Measurements from ENCODE around the gene MKX. TPM values are rescaled to one million over a fixed set of nuclear protein-coding genes. Genes with fewer than 3 reads are reported as not detected.

The MKX gene
- polyA plus RNA-seq, 1 donor: 0.40 TPM

GRCh38 chr10:27717224-27717623 is 28.4 kb downstream of the MKX start:
- WGBS (ENCODE audit: insufficient coverage, low lambda C conversion rate): 70% methylated on average over 2 of the region's 3 CpGs
- H3K4me1 ChIP-seq (ENCODE audit: control insufficient read depth, insufficient read depth, low read length): no peaks in the 10 kb centered on the region
- no peak for DNase-seq
- H3K4me3 ChIP-seq (ENCODE audit: low read length): no peak overlapping the region
- no peaks in the 10 kb centered on the region for H3K9me3 ChIP-seq (ENCODE audit: control insufficient read depth, low read depth, low read length)
- no peaks in the 10 kb centered on the region for H3K36me3 ChIP-seq (ENCODE audit: control insufficient read depth, insufficient read depth, low read length)
- no peak overlapping the region for H3K27ac ChIP-seq (ENCODE audit: low read length)
- no peaks in the 10 kb centered on the region for H3K27me3 ChIP-seq (ENCODE audit: control insufficient read depth, insufficient read depth, low read length)

- Histone ChIP-seq H3K9me3 (ENCODE audit: control insufficient read depth, low read depth, low read length) (no peaks in the 10 kb centered on the region), H3K27me3 (ENCODE audit: control insufficient read depth, insufficient read depth, low read length) (no peaks in the 10 kb centered on the region), H3K36me3 (ENCODE audit: control insufficient read depth, insufficient read depth, low read length) (no peaks in the 10 kb centered on the region), H3K27ac (ENCODE audit: low read length) (no peak overlapping the region), H3K4me3 (ENCODE audit: low read length) (no peak overlapping the region), H3K4me1 (ENCODE audit: control insufficient read depth, insufficient read depth, low read length) (no peaks in the 10 kb centered on the region)
- 63% methylated on average over 2 of the region's 5 CpGs for WGBS (ENCODE audit: insufficient coverage, low lambda C conversion rate)
- no peak for DNase-seq
Measured at GRCh38 chr10:27716521-27716920, 29.1 kb downstream of the MKX start.

GRCh38 chr10:27715505-27715904 is 30.1 kb downstream of the MKX start:
- no peaks in the 10 kb centered on the region for H3K27me3 ChIP-seq (ENCODE audit: control insufficient read depth, insufficient read depth, low read length)
- no peak overlapping the region for H3K4me3 ChIP-seq (ENCODE audit: low read length)
- no peak overlapping the region for H3K27ac ChIP-seq (ENCODE audit: low read length)
- H3K4me1 ChIP-seq (ENCODE audit: control insufficient read depth, insufficient read depth, low read length): no peaks in the 10 kb centered on the region
- 100% methylated on average over 1 of the region's 3 CpGs for WGBS (ENCODE audit: insufficient coverage, low lambda C conversion rate)
- H3K9me3 ChIP-seq (ENCODE audit: control insufficient read depth, low read depth, low read length): no peaks in the 10 kb centered on the region
- no peaks in the 10 kb centered on the region for H3K36me3 ChIP-seq (ENCODE audit: control insufficient read depth, insufficient read depth, low read length)
- DNase-seq: no peak

GRCh38 chr10:27714349-27714748 is 31.3 kb downstream of the MKX start:
- Histone ChIP-seq H3K27ac (ENCODE audit: low read length) (no peak overlapping the region), H3K27me3 (ENCODE audit: control insufficient read depth, insufficient read depth, low read length) (no peaks in the 10 kb centered on the region), H3K4me3 (ENCODE audit: low read length) (no peak overlapping the region), H3K36me3 (ENCODE audit: control insufficient read depth, insufficient read depth, low read length) (no peaks in the 10 kb centered on the region), H3K9me3 (ENCODE audit: control insufficient read depth, low read depth, low read length) (no peaks in the 10 kb centered on the region), H3K4me1 (ENCODE audit: control insufficient read depth, insufficient read depth, low read length) (no peaks in the 10 kb centered on the region)
- DNase-seq: no peak
- WGBS (ENCODE audit: insufficient coverage, low lambda C conversion rate): 88% methylated on average over 4 of the region's 4 CpGs

- H3K9me3 ChIP-seq (ENCODE audit: control insufficient read depth, low read depth, low read length): no peaks in the 10 kb centered on the region
- no peak overlapping the region for H3K4me3 ChIP-seq (ENCODE audit: low read length)
- H3K27me3 ChIP-seq (ENCODE audit: control insufficient read depth, insufficient read depth, low read length): no peaks in the 10 kb centered on the region
- no peak for DNase-seq
- H3K36me3 ChIP-seq (ENCODE audit: control insufficient read depth, insufficient read depth, low read length): no peaks in the 10 kb centered on the region
- WGBS (ENCODE audit: insufficient coverage, low lambda C conversion rate): 100% methylated on average over 1 of the region's 3 CpGs
- no peaks in the 10 kb centered on the region for H3K4me1 ChIP-seq (ENCODE audit: control insufficient read depth, insufficient read depth, low read length)
- H3K27ac ChIP-seq (ENCODE audit: low read length): no peak overlapping the region
Measured at GRCh38 chr10:27713941-27714340, 31.7 kb downstream of the MKX start.

- Histone ChIP-seq H3K4me3 (ENCODE audit: low read length) (no peak overlapping the region), H3K36me3 (ENCODE audit: control insufficient read depth, insufficient read depth, low read length) (no peaks in the 10 kb centered on the region), H3K4me1 (ENCODE audit: control insufficient read depth, insufficient read depth, low read length) (no peaks in the 10 kb centered on the region), H3K9me3 (ENCODE audit: control insufficient read depth, low read depth, low read length) (no peaks in the 10 kb centered on the region), H3K27me3 (ENCODE audit: control insufficient read depth, insufficient read depth, low read length) (no peaks in the 10 kb centered on the region), H3K27ac (ENCODE audit: low read length) (no peak overlapping the region)
- DNase-seq: no peak
Measured at GRCh38 chr10:27710014-27710413, 35.6 kb downstream of the MKX start.

- Histone ChIP-seq H3K27ac (ENCODE audit: low read length) (no peak overlapping the region), H3K27me3 (ENCODE audit: control insufficient read depth, insufficient read depth, low read length) (no peaks in the 10 kb centered on the region), H3K4me1 (ENCODE audit: control insufficient read depth, insufficient read depth, low read length) (no peaks in the 10 kb centered on the region), H3K36me3 (ENCODE audit: control insufficient read depth, insufficient read depth, low read length) (no peaks in the 10 kb centered on the region), H3K9me3 (ENCODE audit: control insufficient read depth, low read depth, low read length) (no peaks in the 10 kb centered on the region), H3K4me3 (ENCODE audit: low read length) (no peak overlapping the region)
- no CpG with 5 or more reads among the region's 3 CpGs for WGBS (ENCODE audit: insufficient coverage, low lambda C conversion rate)
- no peak for DNase-seq
Measured at GRCh38 chr10:27709304-27709703, 36.3 kb downstream of the MKX start.

- Histone ChIP-seq H3K27ac (ENCODE audit: low read length) (no peak overlapping the region), H3K27me3 (ENCODE audit: control insufficient read depth, insufficient read depth, low read length) (no peaks in the 10 kb centered on the region), H3K4me3 (ENCODE audit: low read length) (no peak overlapping the region), H3K9me3 (ENCODE audit: control insufficient read depth, low read depth, low read length) (no peaks in the 10 kb centered on the region), H3K36me3 (ENCODE audit: control insufficient read depth, insufficient read depth, low read length) (no peaks in the 10 kb centered on the region), H3K4me1 (ENCODE audit: control insufficient read depth, insufficient read depth, low read length) (no peaks in the 10 kb centered on the region)
- no peak for DNase-seq
- WGBS (ENCODE audit: insufficient coverage, low lambda C conversion rate): no CpG with 5 or more reads among the region's 3 CpGs
Measured at GRCh38 chr10:27701938-27702537, 43.6 kb downstream of the MKX start.

GRCh38 chr10:27699776-27700175 is 45.8 kb downstream of the MKX start:
- Histone ChIP-seq H3K4me1 (ENCODE audit: control insufficient read depth, insufficient read depth, low read length) (no peaks in the 10 kb centered on the region), H3K36me3 (ENCODE audit: control insufficient read depth, insufficient read depth, low read length) (no peaks in the 10 kb centered on the region), H3K27ac (ENCODE audit: low read length) (no peak overlapping the region), H3K27me3 (ENCODE audit: control insufficient read depth, insufficient read depth, low read length) (no peaks in the 10 kb centered on the region), H3K9me3 (ENCODE audit: control insufficient read depth, low read depth, low read length) (no peaks in the 10 kb centered on the region), H3K4me3 (ENCODE audit: low read length) (no peak overlapping the region)
- WGBS (ENCODE audit: insufficient coverage, low lambda C conversion rate): no CpG with 5 or more reads among the region's 2 CpGs
- no peak for DNase-seq

- Histone ChIP-seq H3K27me3 (ENCODE audit: control insufficient read depth, insufficient read depth, low read length) (no peaks in the 10 kb centered on the region), H3K9me3 (ENCODE audit: control insufficient read depth, low read depth, low read length) (no peaks in the 10 kb centered on the region), H3K36me3 (ENCODE audit: control insufficient read depth, insufficient read depth, low read length) (no peaks in the 10 kb centered on the region), H3K4me3 (ENCODE audit: low read length) (no peak overlapping the region), H3K27ac (ENCODE audit: low read length) (no peak overlapping the region), H3K4me1 (ENCODE audit: control insufficient read depth, insufficient read depth, low read length) (no peaks in the 10 kb centered on the region)
- WGBS (ENCODE audit: insufficient coverage, low lambda C conversion rate): 100% methylated on average over 1 of the region's 2 CpGs
- no peak for DNase-seq
Measured at GRCh38 chr10:27698961-27699360, 46.7 kb downstream of the MKX start.

GRCh38 chr10:27696466-27696865 is 49.2 kb downstream of the MKX start:
- WGBS (ENCODE audit: insufficient coverage, low lambda C conversion rate): 88% methylated on average over 1 of the region's 3 CpGs
- no peak overlapping the region for H3K4me3 ChIP-seq (ENCODE audit: low read length)
- DNase-seq: no peak
- H3K9me3 ChIP-seq (ENCODE audit: control insufficient read depth, low read depth, low read length): no peaks in the 10 kb centered on the region
- H3K27ac ChIP-seq (ENCODE audit: low read length): no peak overlapping the region
- H3K36me3 ChIP-seq (ENCODE audit: control insufficient read depth, insufficient read depth, low read length): no peaks in the 10 kb centered on the region
- no peaks in the 10 kb centered on the region for H3K27me3 ChIP-seq (ENCODE audit: control insufficient read depth, insufficient read depth, low read length)
- H3K4me1 ChIP-seq (ENCODE audit: control insufficient read depth, insufficient read depth, low read length): no peaks in the 10 kb centered on the region

Data from large intestine (tissue), 3 donors.